Measurements from ENCODE around the gene CFLAR.

CFLAR gene

GRCh38 chr2:201118961-201119854 is 3.2 kb downstream of the CFLAR start:
- Histone ChIP-seq H3K9me2 (replicated peaks; ENCODE audit: insufficient read depth, low read length) (no peaks in the 10 kb centered on the region), H3K4me3 (ENCODE audit: insufficient read depth, low read length, poor library complexity, severe bottlenecking) (peak overlapping the region; percentile 35), H3K27ac (ENCODE audit: low read depth, low read length) (no peak overlapping the region), H3K9ac (ENCODE audit: low read length) (peak overlapping the region; percentile 26), H3K79me2 (ENCODE audit: insufficient read depth, low read length) (no peaks in the 10 kb centered on the region), H3K36me3 (ENCODE audit: low read length) (no peaks in the 10 kb centered on the region), H3K9me3 (ENCODE audit: insufficient read depth, low read length) (no peaks in the 10 kb centered on the region), H3K27me3 (ENCODE audit: low read length) (no peaks in the 10 kb centered on the region), H4K20me1 (ENCODE audit: low read depth, low read length) (no peaks in the 10 kb centered on the region), H3K4me2 (ENCODE audit: low read depth, low read length, poor library complexity, severe bottlenecking) (peak overlapping the region; percentile 87), H2AFZ (ENCODE audit: low read depth, low read length, severe bottlenecking) (peak overlapping the region; percentile 59), H3F3A (ENCODE audit: insufficient read depth) (peaks cover 18% of the 10 kb centered on the region)
- TF ChIP-seq EZH2phosphoT487 (conservative IDR thresholded peaks at IDR 0.05; ENCODE audit: low read length): no peak
- TF ChIP-seq CTCF (IDR thresholded peaks at IDR 0.05; ENCODE audit: insufficient read depth, low read length, poor library complexity, severe bottlenecking): no peak

- Histone ChIP-seq H3K36me3 (ENCODE audit: low read length) (no peaks in the 10 kb centered on the region), H3K9ac (ENCODE audit: low read length) (no peak overlapping the region), H3K4me2 (ENCODE audit: low read depth, low read length, poor library complexity, severe bottlenecking) (no peak overlapping the region), H3K27me3 (ENCODE audit: low read length) (no peaks in the 10 kb centered on the region), H2AFZ (ENCODE audit: low read depth, low read length, severe bottlenecking) (no peak overlapping the region), H3K27ac (ENCODE audit: low read depth, low read length) (no peak overlapping the region), H3K4me3 (ENCODE audit: insufficient read depth, low read length, poor library complexity, severe bottlenecking) (no peak overlapping the region), H3F3A (ENCODE audit: insufficient read depth) (peaks cover 13% of the 10 kb centered on the region), H3K79me2 (ENCODE audit: insufficient read depth, low read length) (no peaks in the 10 kb centered on the region), H3K9me3 (ENCODE audit: insufficient read depth, low read length) (no peaks in the 10 kb centered on the region), H4K20me1 (ENCODE audit: low read depth, low read length) (no peaks in the 10 kb centered on the region), H3K9me2 (replicated peaks; ENCODE audit: insufficient read depth, low read length) (no peaks in the 10 kb centered on the region)
- TF ChIP-seq CTCF (IDR thresholded peaks at IDR 0.05; ENCODE audit: insufficient read depth, low read length, poor library complexity, severe bottlenecking) (no peak), EZH2phosphoT487 (conservative IDR thresholded peaks at IDR 0.05; ENCODE audit: low read length) (no peak)
These were observed 6.3 kb downstream of the CFLAR start for GRCh38 chr2:201122276-201122675.

- H3K9ac ChIP-seq (ENCODE audit: low read length): no peak overlapping the region
- no peak overlapping the region for H2AFZ ChIP-seq (ENCODE audit: low read depth, low read length, severe bottlenecking)
- H3K9me2 ChIP-seq (replicated peaks; ENCODE audit: insufficient read depth, low read length): no peaks in the 10 kb centered on the region
- H3K79me2 ChIP-seq (ENCODE audit: insufficient read depth, low read length): no peaks in the 10 kb centered on the region
- H3F3A ChIP-seq (ENCODE audit: insufficient read depth): no peaks in the 10 kb centered on the region
- no peak overlapping the region for H3K4me3 ChIP-seq (ENCODE audit: insufficient read depth, low read length, poor library complexity, severe bottlenecking)
- no peaks in the 10 kb centered on the region for H4K20me1 ChIP-seq (ENCODE audit: low read depth, low read length)
- H3K4me2 ChIP-seq (ENCODE audit: low read depth, low read length, poor library complexity, severe bottlenecking): no peak overlapping the region
- no peaks in the 10 kb centered on the region for H3K27me3 ChIP-seq (ENCODE audit: low read length)
- no peak overlapping the region for H3K27ac ChIP-seq (ENCODE audit: low read depth, low read length)
- TF ChIP-seq CTCF (IDR thresholded peaks at IDR 0.05; ENCODE audit: insufficient read depth, low read length, poor library complexity, severe bottlenecking) (no peak), EZH2phosphoT487 (conservative IDR thresholded peaks at IDR 0.05; ENCODE audit: low read length) (no peak)
- H3K36me3 ChIP-seq (ENCODE audit: low read length): no peaks in the 10 kb centered on the region
- H3K9me3 ChIP-seq (ENCODE audit: insufficient read depth, low read length): no peaks in the 10 kb centered on the region
These were observed 10.6 kb downstream of the CFLAR start for GRCh38 chr2:201126308-201127151.
